Hematopoietic multipotent progenitor cell (in vitro differentiated cells): ENCODE data around the gene MPP7. TPM values are rescaled to one million over a fixed set of nuclear protein-coding genes. Genes with fewer than 3 reads are reported as not detected.
"Not testable (repeated sequence)": the region's sequence is repeated elsewhere in the genome, so short reads cannot be mapped to it uniquely, and the experiment has no call there.

Source experiments
- DNase-seq, 3 donors: peaks; one replicate each; pipeline ENCODE4 v3.0.0-alpha.2; 2011 to 2015; ENCODE audit warnings: low read depth in 2 of 3, low spot score in 2 of 3
- total RNA-seq: library from RNA; depleted of rRNA; stranded (reverse); fragments of >200 nt; gene quantifications from one replicate; pipeline ENCODE4 v1.2.3, GENCODE V29; 2012

Gene MPP7
- total RNA-seq: 7.8 TPM

DNA sequence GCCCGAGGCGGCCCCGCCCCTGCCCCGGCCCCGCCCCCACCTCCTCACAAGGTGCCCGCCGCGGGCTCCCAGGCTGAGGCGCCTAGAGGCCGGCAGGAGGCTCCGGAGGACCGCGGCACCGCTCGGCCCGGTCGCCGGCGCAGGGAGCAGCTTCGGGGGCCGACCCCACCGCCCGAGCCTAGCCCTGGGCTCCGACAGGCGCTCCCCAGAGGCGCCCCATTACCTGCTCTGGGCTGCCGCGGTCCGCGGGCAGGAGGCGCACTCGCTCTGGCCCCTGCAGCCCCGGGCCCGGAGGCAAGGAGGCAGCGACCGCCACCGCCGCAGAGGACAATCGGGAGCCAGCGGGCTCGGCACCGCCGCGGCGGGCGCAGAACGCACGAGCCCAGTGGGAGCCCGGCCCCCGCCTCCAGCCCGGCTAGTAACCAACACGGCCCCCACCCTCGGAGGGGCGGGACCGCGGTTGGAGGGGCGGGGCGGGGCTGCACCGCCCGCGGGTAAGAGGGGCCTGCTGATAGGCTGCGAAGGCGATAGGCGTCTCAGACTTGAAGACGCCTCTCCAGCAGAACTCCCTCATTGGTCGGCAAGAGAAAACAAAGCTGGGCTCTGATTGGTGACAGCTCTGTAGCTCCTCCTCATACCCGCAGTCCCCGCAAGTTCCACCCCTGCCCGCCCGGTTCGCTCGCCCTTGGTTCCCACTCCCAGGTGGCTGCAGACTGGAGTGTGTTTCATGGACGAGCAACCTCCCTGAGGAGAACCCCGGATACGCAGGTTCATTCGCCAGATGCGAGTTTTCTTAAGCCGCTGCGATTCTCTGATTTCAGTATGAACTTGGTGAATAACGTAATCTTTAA, at the start of gene MPP7:
Gene MPP7, minus strand, starts transcription at position 427 of the 851 bp plus-strand sequence. CDS start 64,460 bp downstream, outside the sequence.
- peak; percentile 86 to 98 (median 96) for DNase-seq

GRCh38 chr10:28349892-28350291, 47.0 kb upstream of the MPP7 start:
- DNase-seq: no peak

DNA sequence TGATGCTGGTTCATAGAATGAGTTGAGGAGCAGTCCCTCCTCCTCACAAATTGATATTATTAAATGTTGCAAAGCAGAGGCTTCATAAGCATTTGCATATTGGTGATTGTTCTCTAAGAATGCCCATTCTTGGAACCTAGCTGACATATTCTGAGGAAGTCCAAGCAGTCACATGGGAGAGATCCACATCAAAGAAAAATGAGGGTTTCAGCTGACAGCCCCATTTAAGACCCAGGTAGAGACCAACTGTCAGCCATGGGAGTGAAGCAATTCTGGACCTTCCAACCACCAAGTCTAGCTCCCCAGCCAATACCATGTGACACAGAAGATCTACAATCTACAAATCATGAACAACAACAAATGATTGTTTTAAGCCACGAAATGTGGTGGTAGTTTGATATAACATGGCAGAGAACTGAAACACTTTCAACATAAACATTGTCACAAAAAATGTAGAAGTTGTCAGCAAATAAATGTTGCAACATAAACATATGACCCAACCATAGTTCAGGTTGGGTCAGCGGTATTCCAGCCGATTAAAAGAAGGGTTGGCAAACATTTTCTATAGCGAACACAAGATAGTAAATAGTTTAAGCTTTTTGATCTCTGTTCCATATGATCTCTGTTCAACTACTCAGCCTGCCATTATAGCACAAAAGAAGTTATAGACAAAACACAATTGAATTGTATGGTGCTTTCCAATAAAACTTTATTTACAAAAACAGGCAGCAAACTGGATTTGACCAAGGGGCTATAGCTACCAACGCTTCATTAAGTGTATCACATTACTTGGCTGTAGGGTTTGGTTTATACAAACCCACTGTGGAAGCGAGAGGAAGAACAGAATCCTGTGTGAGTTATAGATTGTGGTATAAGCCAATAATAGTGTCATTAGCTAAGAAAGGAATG, 41.4 kb upstream of the MPP7 start:
- DNase-seq: no peak

GRCh38 chr10:28343252-28343651, 40.4 kb upstream of the MPP7 start:
- no peak for DNase-seq

- not testable (repeated sequence) for DNase-seq
Observed at GRCh38 chr10:28341679-28342078, 38.8 kb upstream of the MPP7 start.

- DNase-seq: no peak
Observed at GRCh38 chr10:28332726-28333125, 29.9 kb upstream of the MPP7 start.

DNA sequence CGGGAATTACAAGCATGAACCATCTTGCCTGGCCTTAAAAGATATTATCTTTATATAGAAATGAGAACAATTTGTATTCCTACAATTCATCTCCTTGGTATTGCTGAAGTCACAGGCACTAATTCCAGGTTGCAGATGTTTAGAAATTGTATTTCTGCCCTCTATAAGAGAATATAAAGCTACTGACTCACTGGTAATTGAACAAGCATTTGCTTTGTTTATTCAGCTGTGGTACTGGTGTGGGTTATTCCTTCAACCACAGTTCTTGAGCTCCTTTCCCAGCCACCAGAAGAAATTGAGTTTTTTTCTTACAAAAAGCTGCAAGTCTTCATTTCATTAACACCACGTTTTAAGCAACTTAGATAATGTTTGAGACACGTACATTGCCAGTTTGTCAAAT, 29.0 kb upstream of the MPP7 start:
- DNase-seq: peak in 1 of 3 donors; percentile 57

GRCh38 chr10:28331066-28331465, 28.2 kb upstream of the MPP7 start:
- peak in 1 of 3 donors; percentile 32 for DNase-seq

DNA sequence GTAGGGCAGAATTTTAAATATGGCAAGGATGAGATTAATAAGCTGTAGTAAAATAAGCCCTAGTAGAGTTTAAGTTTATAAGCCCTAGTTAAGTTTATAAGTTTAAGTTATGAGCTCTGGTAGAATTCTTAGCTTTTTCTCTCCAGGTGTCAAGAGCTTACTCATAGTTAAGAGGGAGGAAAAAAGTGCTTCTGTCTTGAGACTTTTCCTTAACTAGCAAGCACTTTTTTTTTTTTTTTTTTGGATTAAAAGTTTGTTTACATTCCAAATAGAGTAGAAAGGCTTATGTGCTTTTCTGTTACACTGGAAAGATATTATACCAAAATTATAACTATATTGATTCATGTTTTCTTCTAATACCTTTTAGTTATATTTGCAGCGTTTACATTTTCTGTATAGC, 25.5 kb upstream of the MPP7 start:
- no peak for DNase-seq

- no peak for DNase-seq
Observed at GRCh38 chr10:28327491-28327880, 24.6 kb upstream of the MPP7 start.

DNA sequence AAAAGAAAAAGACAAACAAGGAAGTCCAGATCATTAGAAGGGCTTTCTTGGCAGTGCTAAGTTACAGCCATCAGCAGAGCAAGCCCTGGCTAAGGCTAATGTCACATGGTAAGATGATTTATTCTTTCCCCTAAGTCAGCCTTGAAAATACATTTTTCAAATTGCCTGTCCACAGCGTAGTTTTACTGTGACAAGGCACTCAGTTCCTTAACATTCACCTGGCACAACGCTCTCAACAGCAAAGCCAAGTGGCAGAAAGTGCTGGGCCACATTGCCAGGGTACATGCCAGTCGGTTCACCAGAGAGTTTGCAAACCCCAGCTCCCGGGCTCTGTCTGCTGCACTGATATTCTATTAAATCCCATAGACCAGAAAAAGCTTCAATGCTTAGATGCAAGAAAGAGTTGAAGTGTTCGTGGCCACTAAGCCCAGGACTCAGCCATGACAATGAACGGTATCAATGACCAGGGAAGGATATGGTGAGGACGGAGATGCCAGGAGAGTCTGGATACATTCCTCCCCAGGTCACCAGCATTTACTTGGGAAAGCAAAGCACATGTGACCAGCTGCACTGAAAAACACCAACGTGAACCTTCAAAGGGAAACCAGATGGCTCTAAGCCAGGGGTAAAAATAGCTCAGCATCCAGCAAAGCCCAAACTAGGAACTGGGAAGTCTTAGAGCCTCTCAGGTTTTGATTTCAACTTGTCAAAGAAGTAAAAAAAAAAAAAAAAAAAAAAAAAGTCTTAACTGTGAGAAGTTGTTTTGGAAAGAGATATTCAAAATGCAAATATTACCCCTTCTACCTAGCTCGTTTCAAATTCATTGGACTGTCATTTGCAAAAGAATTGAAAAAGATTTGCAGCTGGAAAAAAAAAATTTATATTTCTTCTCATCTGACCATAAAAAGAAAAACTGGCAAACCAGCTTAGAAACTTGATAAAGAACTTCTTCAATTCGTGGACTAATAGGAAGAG, 23.9 kb upstream of the MPP7 start:
- no peak for DNase-seq

DNA sequence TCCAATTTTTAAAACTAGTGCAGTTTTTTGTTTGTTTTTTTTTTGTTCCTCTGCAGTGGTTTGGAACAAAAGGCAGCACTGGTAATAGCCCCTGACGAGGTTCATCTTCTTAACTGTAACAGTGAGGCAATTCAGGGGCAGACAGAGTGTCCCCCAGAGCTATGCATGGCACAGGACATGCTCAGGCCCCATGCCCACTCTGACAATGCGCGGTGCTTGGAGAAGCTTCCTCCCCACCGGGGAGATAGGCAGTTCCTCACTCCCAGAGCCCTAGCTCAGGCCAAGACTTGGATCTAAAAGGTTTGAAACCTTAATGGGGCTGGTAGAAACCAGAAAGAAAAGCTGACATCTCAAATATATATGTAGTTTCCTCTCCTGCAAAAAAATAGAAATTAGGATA, 17.9 kb upstream of the MPP7 start:
- no peak for DNase-seq

DNA sequence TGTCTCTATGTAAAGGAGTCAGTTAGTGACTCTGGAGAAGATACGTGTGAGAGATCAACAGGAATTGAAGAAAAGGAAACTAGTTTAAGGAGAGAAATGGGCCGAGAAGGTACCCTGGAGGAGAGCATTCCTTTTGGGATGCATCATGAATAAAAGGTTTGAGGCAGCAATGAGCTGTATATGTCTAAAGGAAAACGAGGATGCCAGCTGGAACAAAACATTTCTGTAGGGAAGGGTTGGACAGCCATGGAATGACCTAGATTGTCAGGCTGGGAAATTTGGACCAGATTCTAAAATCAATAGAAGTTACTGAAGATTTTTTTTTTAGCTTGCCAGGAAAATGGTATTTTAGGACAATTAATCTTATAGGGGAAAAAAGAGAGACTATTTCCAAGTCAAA, 17.2 kb upstream of the MPP7 start:
- DNase-seq: no peak

GRCh38 chr10:28319061-28319460, 16.2 kb upstream of the MPP7 start:
- DNase-seq: not testable (repeated sequence)

- no peak for DNase-seq
Observed at GRCh38 chr10:28318626-28319025, 15.8 kb upstream of the MPP7 start.

GRCh38 chr10:28317760-28318159, 14.9 kb upstream of the MPP7 start:
- no peak for DNase-seq

DNA sequence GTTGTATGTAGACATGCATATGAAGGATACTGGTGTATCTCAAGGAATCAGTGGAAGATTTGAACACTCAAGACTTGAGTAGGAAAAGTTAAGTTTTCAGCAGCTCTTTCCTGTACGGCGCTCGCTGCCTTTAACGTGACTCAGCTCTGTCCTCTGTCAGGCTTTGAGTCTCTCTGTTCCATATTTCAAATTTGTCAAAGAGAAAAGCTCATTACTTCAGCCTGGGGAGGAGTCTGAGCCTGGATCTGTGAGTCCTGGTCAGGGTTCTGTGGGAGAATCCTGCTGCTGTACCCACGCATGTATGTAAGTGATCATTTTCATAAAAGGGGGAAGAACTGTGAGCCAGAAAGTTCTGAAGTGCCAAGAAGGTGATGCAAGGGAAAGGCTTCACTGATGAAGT, 13.8 kb upstream of the MPP7 start:
- DNase-seq: no peak

DNA sequence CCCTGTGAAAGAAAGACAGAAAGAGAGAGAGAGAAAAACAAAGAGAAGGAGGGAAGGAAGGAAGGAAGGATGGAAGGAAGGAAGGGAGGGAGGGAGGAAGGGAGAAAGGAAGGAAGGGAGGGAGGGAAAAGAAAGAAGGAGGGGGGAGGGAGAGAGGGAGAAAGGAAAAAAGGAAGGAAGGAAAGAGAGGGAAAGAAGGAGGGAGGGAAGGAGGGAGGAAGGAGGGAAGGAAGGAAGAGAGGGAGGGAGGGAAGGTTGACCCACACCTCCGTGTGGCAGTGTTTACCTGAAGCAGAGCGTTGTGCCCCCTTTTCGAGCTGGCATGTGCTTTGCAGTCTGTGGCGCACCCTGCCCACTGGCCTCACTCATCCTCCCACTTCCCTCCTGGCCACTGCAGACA, 12.3 kb upstream of the MPP7 start:
- no peak for DNase-seq

DNA sequence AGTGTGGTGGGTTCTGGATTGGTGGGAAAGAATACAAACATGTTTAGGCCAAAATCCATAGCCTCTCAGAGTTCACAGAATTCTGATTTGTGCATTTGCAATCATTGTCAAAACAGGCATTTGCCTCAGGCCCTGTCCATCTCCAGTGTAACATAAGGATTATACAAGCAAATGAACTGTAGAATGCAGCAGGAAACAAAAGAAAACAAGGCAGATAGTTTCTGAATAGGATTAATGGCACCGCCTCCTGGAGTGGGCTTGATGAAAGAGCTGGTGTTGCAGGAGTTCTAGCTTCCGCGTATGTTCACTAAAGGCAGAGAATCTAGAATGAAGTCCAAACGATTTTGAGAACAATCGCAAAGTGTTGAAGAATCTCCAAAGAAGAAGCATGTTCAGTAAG, 11.3 kb upstream of the MPP7 start:
- no peak for DNase-seq

- DNase-seq: no peak
Observed at GRCh38 chr10:28312572-28312971, 9.7 kb upstream of the MPP7 start.
